ENCODE results near the gene PSMC4.

Gene PSMC4

DNA sequence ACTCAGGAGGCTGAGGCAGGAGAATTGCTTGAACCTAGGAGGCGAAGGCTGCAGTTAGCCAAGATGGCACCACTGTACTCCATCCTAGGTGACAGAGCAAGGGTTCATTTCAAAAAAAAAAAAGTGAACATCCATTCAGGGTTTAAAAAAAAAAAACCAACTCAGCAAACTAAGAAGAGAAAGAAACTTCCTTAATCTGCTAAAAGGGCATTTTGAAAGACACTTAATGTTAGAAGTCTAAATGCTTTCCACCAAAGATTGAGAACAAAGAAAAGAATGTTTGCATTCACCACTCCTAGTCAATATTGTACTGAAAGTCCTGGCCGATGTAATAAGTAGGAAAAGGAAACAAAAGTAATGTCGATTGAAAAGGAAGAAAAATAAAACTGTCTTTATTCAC lies 7.1 kb upstream of the PSMC4 start:
- DNase-seq (ENCODE audit: insufficient read length, low spot score) (no peak), FAIRE-seq (no peak)
- TF ChIP-seq POLR2A (IDR thresholded peaks at IDR 0.05; ENCODE audit: low read depth, low read length) (no peak), POU2F2 (IDR thresholded peaks at IDR 0.05; ENCODE audit: low read depth, low read length) (no peak), SPI1 (IDR thresholded peaks at IDR 0.05; ENCODE audit: low read depth, low read length) (no peak), TAF1 (IDR thresholded peaks at IDR 0.05; ENCODE audit: low read depth, low read length) (no peak), POLR2AphosphoS5 (IDR thresholded peaks at IDR 0.05; ENCODE audit: low read depth, low read length) (no peak), PAX5 (IDR thresholded peaks at IDR 0.05; ENCODE audit: insufficient read depth, low read length, severe bottlenecking) (no peak)

DNA sequence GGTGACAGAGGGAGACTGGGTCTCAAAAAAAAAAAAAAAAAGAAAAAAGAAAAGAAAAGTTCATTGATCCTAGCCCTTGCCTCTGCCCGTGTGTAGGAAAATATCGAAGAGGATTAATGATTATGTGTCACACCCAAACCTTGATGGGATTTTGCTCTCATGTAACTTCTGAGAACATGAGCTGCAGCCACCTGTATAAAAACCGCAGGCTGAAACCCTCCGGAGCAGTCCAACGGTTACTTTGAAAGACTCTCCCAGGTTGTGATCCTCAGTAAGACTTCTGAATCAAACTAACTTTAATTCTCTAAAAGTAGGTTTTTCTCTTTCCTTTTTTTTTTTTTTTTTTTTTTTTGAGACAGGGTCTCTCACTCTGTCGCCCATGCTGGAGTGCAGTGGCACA lies 4.3 kb upstream of the PSMC4 start:
- TF ChIP-seq POLR2AphosphoS5 (IDR thresholded peaks at IDR 0.05; ENCODE audit: low read depth, low read length) (no peak), TAF1 (IDR thresholded peaks at IDR 0.05; ENCODE audit: low read depth, low read length) (no peak), POLR2A (IDR thresholded peaks at IDR 0.05; ENCODE audit: low read depth, low read length) (no peak), POU2F2 (IDR thresholded peaks at IDR 0.05; ENCODE audit: low read depth, low read length) (no peak), SPI1 (IDR thresholded peaks at IDR 0.05; ENCODE audit: low read depth, low read length) (no peak), PAX5 (IDR thresholded peaks at IDR 0.05; ENCODE audit: insufficient read depth, low read length, severe bottlenecking) (no peak)
- FAIRE-seq, result no peak

DNA sequence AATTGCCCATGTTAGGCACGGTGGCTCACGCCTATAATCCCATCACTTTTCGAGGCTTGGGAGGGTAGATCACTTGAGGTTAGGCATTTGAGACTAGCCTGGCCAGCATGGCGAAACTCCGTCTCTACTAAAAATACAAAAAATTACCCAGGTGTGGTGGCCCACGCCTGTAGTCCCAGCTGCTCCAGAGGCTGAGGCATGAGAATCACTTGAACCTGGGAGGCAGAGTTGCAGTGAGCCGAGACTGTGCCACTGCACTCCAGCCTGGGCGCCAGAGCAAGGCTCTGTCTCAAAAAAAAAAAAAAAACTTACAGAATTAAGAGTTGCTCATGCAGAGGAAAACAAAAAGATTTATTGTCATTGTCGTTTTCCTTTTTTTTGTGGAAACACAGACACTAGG lies 3.4 kb upstream of the PSMC4 start:
- TF ChIP-seq POLR2A (IDR thresholded peaks at IDR 0.05; ENCODE audit: low read depth, low read length) (no peak), SPI1 (IDR thresholded peaks at IDR 0.05; ENCODE audit: low read depth, low read length) (no peak), PAX5 (IDR thresholded peaks at IDR 0.05; ENCODE audit: insufficient read depth, low read length, severe bottlenecking) (no peak), POLR2AphosphoS5 (IDR thresholded peaks at IDR 0.05; ENCODE audit: low read depth, low read length) (no peak), POU2F2 (IDR thresholded peaks at IDR 0.05; ENCODE audit: low read depth, low read length) (no peak), TAF1 (IDR thresholded peaks at IDR 0.05; ENCODE audit: low read depth, low read length) (no peak)
- FAIRE-seq, result no peak
- no peak for DNase-seq (ENCODE audit: insufficient read length, low spot score)

More for the DNA sequence above, 4.3 kb upstream of the PSMC4 start:
- no peak for DNase-seq (ENCODE audit: insufficient read length, low spot score)

DNA sequence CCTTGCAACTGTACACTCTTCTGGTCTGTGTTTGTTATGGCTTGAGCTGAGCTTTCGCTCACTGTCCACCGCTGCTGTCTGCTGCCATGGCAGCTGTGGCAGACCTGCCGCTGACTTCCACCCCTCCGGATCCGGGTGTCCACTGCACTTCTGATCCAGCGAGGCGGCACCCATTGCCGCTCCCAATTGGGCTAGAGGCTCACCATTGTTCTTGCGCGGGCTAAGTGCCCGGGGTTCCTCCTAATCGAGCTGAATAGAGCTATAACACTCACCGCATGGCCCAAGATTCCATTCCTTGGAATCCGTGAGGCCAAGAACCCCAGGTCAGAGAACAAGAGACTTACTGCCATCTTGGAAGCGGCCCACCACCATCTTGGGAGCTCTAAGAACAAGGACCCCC lies 2.2 kb upstream of the PSMC4 start:
- TF ChIP-seq POU2F2 (IDR thresholded peaks at IDR 0.05; ENCODE audit: low read depth, low read length) (no peak), TAF1 (IDR thresholded peaks at IDR 0.05; ENCODE audit: low read depth, low read length) (no peak), PAX5 (IDR thresholded peaks at IDR 0.05; ENCODE audit: insufficient read depth, low read length, severe bottlenecking) (no peak), POLR2AphosphoS5 (IDR thresholded peaks at IDR 0.05; ENCODE audit: low read depth, low read length) (no peak)
- no peak for DNase-seq (ENCODE audit: insufficient read length, low spot score)
- no peak for FAIRE-seq

DNA sequence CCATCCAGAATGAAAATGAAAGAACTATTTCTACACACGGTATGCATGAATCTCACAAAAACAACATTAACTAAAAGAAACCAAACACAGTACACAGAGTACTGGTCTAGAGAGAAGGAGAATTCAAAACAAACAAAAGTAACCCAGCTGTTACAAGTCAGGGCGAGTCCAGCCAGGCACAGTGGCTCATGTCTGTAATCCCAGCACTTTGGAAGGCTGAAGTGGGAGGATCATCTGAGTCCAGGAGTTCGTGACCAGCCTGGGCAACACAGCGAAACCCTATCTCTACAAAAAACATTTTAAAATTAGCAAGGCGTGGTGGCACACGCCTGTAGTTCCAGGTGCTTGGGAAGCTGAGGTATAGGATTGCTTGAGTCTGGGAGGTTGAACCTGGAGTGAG lies 1.7 kb upstream of the PSMC4 start:
- FAIRE-seq (peak; percentile 26), DNase-seq (ENCODE audit: insufficient read length, low spot score) (no peak)
- TF ChIP-seq POLR2AphosphoS5 (IDR thresholded peaks at IDR 0.05; ENCODE audit: low read depth, low read length) (no peak), POU2F2 (IDR thresholded peaks at IDR 0.05; ENCODE audit: low read depth, low read length) (no peak), PAX5 (IDR thresholded peaks at IDR 0.05; ENCODE audit: insufficient read depth, low read length, severe bottlenecking) (no peak), SPI1 (IDR thresholded peaks at IDR 0.05; ENCODE audit: low read depth, low read length) (no peak), TAF1 (IDR thresholded peaks at IDR 0.05; ENCODE audit: low read depth, low read length) (no peak), POLR2A (IDR thresholded peaks at IDR 0.05; ENCODE audit: low read depth, low read length) (no peak)

- TF ChIP-seq POLR2AphosphoS5 (IDR thresholded peaks at IDR 0.05; ENCODE audit: low read depth, low read length) (no peak), PAX5 (IDR thresholded peaks at IDR 0.05; ENCODE audit: insufficient read depth, low read length, severe bottlenecking) (no peak)
- DNase-seq (ENCODE audit: insufficient read length, low spot score), result no peak
- FAIRE-seq, result no peak
These were observed 1.1 kb upstream of the PSMC4 start for GRCh38 chr19:39969681-39970424.

DNA sequence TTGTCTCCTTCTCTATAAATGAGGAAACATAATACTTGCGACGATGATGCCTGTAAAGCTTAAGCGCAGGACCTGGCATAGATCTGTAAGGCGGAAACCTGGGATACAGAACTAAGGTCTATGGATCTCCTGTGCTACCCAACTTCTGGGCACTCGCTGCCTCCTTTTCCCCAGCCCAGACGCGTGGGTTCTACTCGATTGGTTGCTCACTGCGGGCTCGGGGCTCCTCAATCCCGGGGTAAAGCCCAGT lies 615 bp upstream of the PSMC4 start:
- TF ChIP-seq POLR2A (IDR thresholded peaks at IDR 0.05; ENCODE audit: low read depth, low read length), result no peak
- TF ChIP-seq POU2F2 (IDR thresholded peaks at IDR 0.05; ENCODE audit: low read depth, low read length), result no peak
- TF ChIP-seq POLR2AphosphoS5 (IDR thresholded peaks at IDR 0.05; ENCODE audit: low read depth, low read length), result no peak
- no peak for TF ChIP-seq SPI1 (IDR thresholded peaks at IDR 0.05; ENCODE audit: low read depth, low read length)
- no peak for TF ChIP-seq TAF1 (IDR thresholded peaks at IDR 0.05; ENCODE audit: low read depth, low read length)
- TF ChIP-seq PAX5 (IDR thresholded peaks at IDR 0.05; ENCODE audit: insufficient read depth, low read length, severe bottlenecking), result no peak
- DNase-seq (ENCODE audit: insufficient read length, low spot score) (peak; percentile 28), FAIRE-seq (no peak)

GRCh38 chr19:39971380-39972035 lies 543 bp downstream of the PSMC4 start:
- TF ChIP-seq TAF1 (IDR thresholded peaks at IDR 0.05; ENCODE audit: low read depth, low read length), result no peak
- no peak for FAIRE-seq
- DNase-seq (ENCODE audit: insufficient read length, low spot score), result no peak

DNA sequence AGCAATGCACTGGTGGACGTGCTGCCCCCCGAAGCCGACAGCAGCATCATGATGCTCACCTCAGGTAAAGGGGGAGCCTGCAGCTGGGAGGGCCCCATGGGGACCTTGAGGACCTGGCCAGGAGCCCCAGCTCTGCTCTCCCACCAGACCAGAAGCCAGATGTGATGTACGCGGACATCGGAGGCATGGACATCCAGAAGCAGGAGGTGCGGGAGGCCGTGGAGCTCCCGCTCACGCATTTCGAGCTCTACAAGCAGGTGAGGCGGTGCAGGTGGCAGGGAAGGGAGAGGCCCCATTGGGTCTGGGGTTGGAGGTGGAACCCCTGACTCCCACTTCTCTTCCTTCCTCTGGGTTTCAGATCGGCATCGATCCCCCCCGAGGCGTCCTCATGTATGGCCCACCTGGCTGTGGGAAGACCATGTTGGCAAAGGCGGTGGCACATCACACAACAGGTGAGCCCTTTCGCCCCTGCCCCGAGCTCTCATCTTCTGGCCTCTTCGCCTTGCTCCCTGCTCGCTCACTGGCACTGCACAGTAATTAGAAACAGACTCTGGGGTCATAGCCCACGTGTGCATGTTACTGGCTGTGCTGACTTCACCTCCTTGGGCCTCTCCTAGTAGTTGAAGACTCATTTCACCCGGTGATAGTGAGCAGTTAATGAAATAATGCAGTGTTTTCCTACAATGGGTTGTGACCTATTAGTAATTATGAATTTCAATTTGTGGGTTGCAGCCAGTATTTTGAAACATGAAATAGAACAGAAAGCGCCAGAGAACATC lies 3.6 kb downstream of the PSMC4 start:
- no peak for FAIRE-seq
- TF ChIP-seq POU2F2 (IDR thresholded peaks at IDR 0.05; ENCODE audit: low read depth, low read length) (no peak), SPI1 (IDR thresholded peaks at IDR 0.05; ENCODE audit: low read depth, low read length) (no peak), POLR2AphosphoS5 (IDR thresholded peaks at IDR 0.05; ENCODE audit: low read depth, low read length) (no peak), PAX5 (IDR thresholded peaks at IDR 0.05; ENCODE audit: insufficient read depth, low read length, severe bottlenecking) (no peak), TAF1 (IDR thresholded peaks at IDR 0.05; ENCODE audit: low read depth, low read length) (no peak), POLR2A (IDR thresholded peaks at IDR 0.05; ENCODE audit: low read depth, low read length) (no peak)
- no peak for DNase-seq (ENCODE audit: insufficient read length, low spot score)

GRCh38 chr19:39982883-39983282 lies 11.9 kb downstream of the PSMC4 start:
- no peak for FAIRE-seq
- no peak for TF ChIP-seq PAX5 (IDR thresholded peaks at IDR 0.05; ENCODE audit: insufficient read depth, low read length, severe bottlenecking)
- no peak for TF ChIP-seq POLR2A (IDR thresholded peaks at IDR 0.05; ENCODE audit: low read depth, low read length)
- TF ChIP-seq POLR2AphosphoS5 (IDR thresholded peaks at IDR 0.05; ENCODE audit: low read depth, low read length), result no peak
- TF ChIP-seq SPI1 (IDR thresholded peaks at IDR 0.05; ENCODE audit: low read depth, low read length), result no peak
- no peak for TF ChIP-seq TAF1 (IDR thresholded peaks at IDR 0.05; ENCODE audit: low read depth, low read length)
- TF ChIP-seq POU2F2 (IDR thresholded peaks at IDR 0.05; ENCODE audit: low read depth, low read length), result no peak
- no peak for DNase-seq (ENCODE audit: insufficient read length, low spot score)
